SH-SY5Y (cell line): ENCODE results near the gene SOWAHC.

ENCODE experiments used
- GATA2 ChIP-seq: IDR thresholded peaks from 2 replicates; pipeline ENCODE4 v1.6.1; 2011; ENCODE audit warnings: mild to moderate bottlenecking, low read depth, low read length
- GATA3 ChIP-seq: IDR thresholded peaks from 2 replicates; pipeline ENCODE4 v1.6.1; 2011; ENCODE audit warnings: low read depth, mild to moderate bottlenecking, low read length, moderate library complexity

DNA sequence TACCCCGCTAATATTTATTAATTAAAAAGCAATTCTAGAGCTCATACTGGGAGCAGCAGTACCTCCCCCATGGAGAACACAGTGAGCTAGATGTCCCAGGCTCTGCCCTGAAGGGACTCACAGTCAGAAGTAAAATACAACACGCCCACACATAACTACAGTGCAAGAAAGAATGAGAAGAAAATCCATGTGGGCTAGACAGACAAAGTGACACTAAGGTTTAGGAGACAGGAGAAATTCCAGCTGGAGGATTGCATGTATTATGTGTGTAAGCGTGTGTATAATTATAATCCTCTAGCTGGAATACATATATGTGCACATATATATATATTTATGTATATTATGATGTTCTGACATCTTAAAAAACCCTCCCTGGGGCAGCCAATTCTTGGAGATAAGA lies 15.7 kb downstream of the SOWAHC start:
- TF ChIP-seq GATA2 (no peak), GATA3 (no peak)
